HG03439 (cell line): Measurements from ENCODE around the gene MAVS.

Experiments
- ATAC-seq: cut with Tn5 transposase; IDR thresholded peaks from one replicate; pipeline ENCODE4 v1.9.1; 2021; ENCODE audit warnings: mild to moderate bottlenecking, moderate library complexity; ENCODE audit not compliant: unreplicated experiment

MAVS gene

GRCh38 chr20:3846740-3847428 lies at the start of gene MAVS:
MAVS (plus strand) TSS chr20:3846834; CDS start chr20:3854625, 7,791 bp downstream.
- ATAC-seq: peak; percentile 85

DNA sequence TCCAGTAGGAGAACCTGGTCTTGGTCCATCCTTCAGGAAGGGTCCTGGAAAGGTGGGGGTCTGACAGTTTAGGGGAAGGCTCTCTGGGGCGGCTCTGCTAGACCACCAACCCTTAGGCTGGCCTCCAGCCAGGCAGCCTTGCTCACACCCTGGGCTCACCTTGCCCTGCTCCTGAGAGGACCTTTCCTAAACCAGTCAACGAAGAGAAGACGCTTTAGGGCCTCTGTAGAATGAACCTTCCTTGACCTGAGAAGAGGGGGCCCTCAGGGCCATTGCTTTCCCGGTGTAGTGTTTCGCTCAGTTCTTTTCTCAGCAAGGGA lies 49.4 kb upstream of the MAVS start:
- ATAC-seq: no peak

GRCh38 chr20:3797592-3798372 lies 48.9 kb upstream of the MAVS start:
- ATAC-seq: no peak

GRCh38 chr20:3798373-3798768 lies 48.3 kb upstream of the MAVS start:
- ATAC-seq: no peak

GRCh38 chr20:3798908-3799248 lies 47.8 kb upstream of the MAVS start:
- ATAC-seq: no peak

DNA sequence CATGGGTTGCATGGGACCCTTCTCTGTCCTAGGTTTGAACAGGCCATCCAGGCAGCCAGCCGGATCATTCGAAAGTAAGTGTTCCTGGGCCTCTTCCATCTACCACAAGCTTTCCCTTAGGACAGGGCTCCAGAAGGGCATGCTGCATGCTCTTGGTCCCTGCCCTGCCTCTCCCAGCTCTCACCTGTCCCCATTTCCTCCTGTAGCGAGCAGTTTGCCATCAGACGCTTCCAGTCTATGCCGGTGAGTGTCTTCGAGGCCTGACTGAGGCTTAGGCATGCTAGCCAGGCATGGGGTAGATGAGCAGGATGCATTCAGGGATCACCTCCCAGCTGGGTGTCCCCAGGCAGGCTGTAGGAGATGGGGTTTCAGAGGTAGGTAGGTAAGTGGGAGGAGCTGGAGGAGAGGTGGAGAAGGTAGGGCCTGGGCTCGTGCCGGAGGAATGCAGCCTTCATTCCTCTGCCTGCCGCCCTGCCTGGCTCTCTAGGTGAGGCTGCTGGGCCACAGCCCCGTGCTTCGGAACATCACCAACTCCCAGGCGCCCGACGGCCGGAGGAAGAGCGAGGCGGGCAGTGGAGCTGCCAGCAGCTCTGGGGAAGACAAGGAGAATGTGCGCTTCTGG lies 46.3 kb upstream of the MAVS start:
- no peak for ATAC-seq

DNA sequence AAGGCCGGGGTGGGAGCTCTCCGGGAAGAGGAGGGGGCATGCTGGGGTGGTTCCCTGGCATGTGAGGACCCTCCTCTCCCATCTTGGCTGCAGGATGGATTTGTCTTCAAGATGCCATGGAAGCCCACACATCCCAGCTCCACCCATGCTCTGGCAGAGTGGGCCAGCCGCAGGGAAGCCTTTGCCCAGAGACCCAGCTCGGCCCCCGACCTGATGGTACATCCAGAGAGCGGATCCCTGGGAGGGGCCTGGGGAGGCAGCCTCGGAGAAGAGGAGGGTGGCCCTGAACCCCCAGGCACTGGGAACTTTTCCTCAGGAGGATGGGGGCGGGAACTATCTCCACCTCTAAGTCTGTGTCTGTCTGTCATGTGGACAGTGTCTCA lies 45.8 kb upstream of the MAVS start:
- ATAC-seq: no peak

- no peak for ATAC-seq
These were observed 45.3 kb upstream of the MAVS start for GRCh38 chr20:3801299-3801698.

GRCh38 chr20:3801846-3802245 lies 44.8 kb upstream of the MAVS start:
- ATAC-seq: no peak

GRCh38 chr20:3802524-3803239 lies 44.0 kb upstream of the MAVS start:
- no peak for ATAC-seq

GRCh38 chr20:3803289-3803688 lies 43.3 kb upstream of the MAVS start:
- ATAC-seq: no peak

DNA sequence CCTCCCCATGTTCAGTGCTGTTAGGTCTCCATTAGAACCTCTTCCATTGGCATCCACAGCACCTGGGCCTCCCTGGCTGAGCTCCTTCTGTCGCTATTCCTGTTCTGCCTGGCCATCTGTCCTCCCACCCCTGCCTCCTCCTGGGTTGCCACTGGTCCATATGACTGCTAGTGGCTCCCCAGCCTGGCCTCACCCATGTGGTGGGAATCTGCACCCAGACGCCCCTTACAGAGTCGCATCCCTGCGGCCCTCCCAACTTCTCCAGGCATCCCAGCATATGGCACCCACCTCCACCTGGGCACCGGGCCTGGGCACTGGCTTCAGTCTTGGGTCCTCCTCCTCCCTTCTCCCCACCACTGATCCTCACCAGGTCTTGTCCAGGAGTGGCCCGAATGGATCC lies 42.8 kb upstream of the MAVS start:
- ATAC-seq: no peak

GRCh38 chr20:3804254-3804751 lies 42.3 kb upstream of the MAVS start:
- ATAC-seq: no peak

- no peak for ATAC-seq
These were observed 41.9 kb upstream of the MAVS start for GRCh38 chr20:3804781-3805180.

DNA sequence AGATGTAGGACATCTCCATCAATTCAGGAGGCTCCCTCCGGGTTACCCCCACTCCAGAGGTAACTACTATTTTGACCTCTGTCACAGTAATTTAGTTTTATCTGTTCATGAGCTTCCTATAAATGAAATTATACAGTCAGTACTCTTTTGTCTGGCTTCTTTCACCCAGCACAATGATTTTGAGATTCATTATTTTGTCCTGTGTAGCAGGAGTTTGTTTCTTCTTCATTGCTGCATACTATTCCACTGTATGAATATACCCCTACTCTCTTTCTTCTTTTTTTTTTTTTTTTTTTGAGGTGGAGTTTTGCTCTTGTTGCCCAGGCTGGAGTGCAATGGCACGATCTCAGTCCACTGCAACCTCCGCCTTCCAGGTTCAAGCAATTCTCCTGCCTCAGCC lies 38.1 kb upstream of the MAVS start:
- no peak for ATAC-seq

GRCh38 chr20:3811467-3812258 lies 35.0 kb upstream of the MAVS start:
- ATAC-seq: no peak

DNA sequence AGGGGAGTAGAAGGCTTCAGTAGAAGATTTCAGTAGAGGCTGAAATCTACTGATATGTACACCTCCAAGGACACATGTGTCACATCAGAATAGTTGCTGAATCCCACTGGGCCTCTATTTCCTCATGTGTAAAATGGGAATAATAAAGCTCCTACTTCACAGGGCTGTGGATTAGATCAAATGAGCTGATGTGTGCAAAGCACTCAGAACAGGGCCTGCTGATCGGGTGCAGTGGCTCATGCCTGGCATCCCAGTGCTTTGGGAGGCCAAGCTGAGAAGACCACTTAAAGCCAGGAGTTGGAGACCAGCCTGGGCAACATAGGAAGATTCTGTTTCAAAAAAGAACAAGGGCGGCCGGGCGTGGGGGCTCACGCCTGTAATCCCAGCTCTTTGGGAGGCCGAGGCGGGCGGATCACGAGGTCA lies 34.4 kb upstream of the MAVS start:
- ATAC-seq: no peak

- no peak for ATAC-seq
These were observed 33.4 kb upstream of the MAVS start for GRCh38 chr20:3812975-3813847.

GRCh38 chr20:3813848-3814581 lies 32.6 kb upstream of the MAVS start:
- ATAC-seq: no peak
